GM10248 (cell line): ENCODE data around the gene FAM72A.
"Not testable (repeated sequence)": the region's sequence is repeated elsewhere in the genome, so short reads cannot be mapped to it uniquely, and the experiment has no call there.

ENCODE experiments used
- CTCF ChIA-PET: fragments of 300-600 bp; sonication (Branson Sonifier 250); formaldehyde crosslinking; extraction: SDS; loops from one replicate; lab custom pipeline; 2021; ENCODE audit warnings: antibody characterized with exemption; lab: Yijun Ruan, JAX
- POLR2A ChIA-PET: fragments of 350-650 bp; sonication (Branson Sonifier 250); formaldehyde crosslinking; extraction: SDS; loops from one replicate; lab custom pipeline; 2020; ENCODE audit warnings: antibody characterized with exemption; lab: Yijun Ruan, JAX
- DNase-seq: peaks from one replicate; pipeline ENCODE4 v3.0.0; 2012; ENCODE audit errors: extremely low spot score
- CTCF ChIP-seq: IDR thresholded peaks from 2 replicates; pipeline ENCODE4 v1.5.1; 2012; ENCODE audit warnings: mild to moderate bottlenecking, low read depth; ENCODE audit errors: extremely low read depth, missing control alignments, control extremely low read depth

FAM72A gene

GRCh38 chr1:206178061-206178989 is 24.3 kb downstream of the FAM72A start:
- CTCF ChIA-PET, DNase-seq, POLR2A ChIA-PET: not testable (repeated sequence)

- POLR2A ChIA-PET, DNase-seq, CTCF ChIA-PET: not testable (repeated sequence)
These were observed 26.5 kb downstream of the FAM72A start for GRCh38 chr1:206176114-206176502.

- DNase-seq, CTCF ChIA-PET, POLR2A ChIA-PET: not testable (repeated sequence)
These were observed 27.1 kb downstream of the FAM72A start for GRCh38 chr1:206175459-206176113.

DNA sequence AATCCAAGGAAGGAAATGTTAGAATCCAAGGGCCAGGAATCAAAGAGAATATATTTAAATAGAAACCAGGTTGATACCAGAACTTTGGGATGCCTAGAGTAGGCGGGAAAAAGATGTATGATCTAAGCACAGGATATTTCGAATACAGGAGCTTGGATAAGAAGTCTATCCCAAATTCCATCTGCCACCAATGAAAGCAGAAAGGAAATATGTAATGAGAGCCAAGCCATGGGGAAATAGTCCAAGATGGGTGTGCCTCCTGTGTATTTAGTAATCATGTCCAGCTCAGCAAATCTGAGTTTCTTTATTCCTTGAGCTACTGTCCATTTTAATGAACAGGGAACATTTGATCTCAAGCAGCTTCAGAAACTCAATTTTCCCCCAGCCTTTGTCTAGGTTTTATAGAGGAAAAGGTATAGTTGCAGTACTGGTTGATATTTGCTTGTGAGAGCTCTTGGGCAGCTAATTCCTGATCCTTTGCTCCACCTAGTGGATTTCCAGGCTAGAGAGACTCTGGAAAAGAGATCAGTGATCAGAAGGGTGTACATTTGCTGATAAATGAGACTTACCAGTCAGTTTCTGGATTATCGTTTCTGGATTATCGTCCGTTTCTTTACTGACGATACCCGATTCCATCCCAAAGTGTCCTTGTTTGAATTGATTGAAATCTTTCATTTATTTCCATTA is 28.3 kb downstream of the FAM72A start:
- CTCF ChIA-PET, DNase-seq, POLR2A ChIA-PET: not testable (repeated sequence)

DNA sequence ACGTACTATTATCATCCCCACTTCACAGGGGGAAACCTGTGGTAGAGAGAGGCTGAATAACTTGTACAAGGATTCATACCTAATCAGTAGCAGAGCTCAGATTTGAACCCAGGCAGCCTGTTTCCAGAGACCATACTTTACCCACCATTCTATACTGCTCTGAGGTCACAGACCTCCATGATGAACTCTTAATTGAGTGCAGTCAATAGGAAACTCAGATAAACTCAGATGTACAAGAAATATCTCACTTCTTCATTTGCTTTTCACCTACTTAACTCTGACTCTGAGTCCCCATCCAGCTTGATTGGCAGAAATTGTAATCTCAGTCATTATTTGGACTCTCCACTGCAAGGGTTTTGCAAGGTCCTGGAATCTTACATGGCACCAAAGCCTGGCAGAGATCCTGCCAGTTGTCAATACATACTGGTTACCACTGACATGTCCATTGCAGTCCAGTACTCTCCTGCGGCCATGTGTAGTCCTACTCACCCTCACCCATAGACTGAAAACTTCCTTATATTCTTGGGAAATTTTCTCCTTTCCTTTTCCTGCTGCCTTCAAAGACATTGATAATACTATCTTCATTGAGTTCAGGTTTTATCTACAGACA is 29.4 kb downstream of the FAM72A start:
- DNase-seq, POLR2A ChIA-PET, CTCF ChIA-PET: not testable (repeated sequence)

- POLR2A ChIA-PET, CTCF ChIA-PET: not testable (repeated sequence)
These were observed 32.8 kb downstream of the FAM72A start for GRCh38 chr1:206169794-206170193.

GRCh38 chr1:206167350-206168029 is 35.1 kb downstream of the FAM72A start:
- CTCF ChIA-PET, POLR2A ChIA-PET, DNase-seq: not testable (repeated sequence)

More at GRCh38 chr1:206169794-206170193, 32.8 kb downstream of the FAM72A start:
- DNase-seq: not testable (repeated sequence)

DNA sequence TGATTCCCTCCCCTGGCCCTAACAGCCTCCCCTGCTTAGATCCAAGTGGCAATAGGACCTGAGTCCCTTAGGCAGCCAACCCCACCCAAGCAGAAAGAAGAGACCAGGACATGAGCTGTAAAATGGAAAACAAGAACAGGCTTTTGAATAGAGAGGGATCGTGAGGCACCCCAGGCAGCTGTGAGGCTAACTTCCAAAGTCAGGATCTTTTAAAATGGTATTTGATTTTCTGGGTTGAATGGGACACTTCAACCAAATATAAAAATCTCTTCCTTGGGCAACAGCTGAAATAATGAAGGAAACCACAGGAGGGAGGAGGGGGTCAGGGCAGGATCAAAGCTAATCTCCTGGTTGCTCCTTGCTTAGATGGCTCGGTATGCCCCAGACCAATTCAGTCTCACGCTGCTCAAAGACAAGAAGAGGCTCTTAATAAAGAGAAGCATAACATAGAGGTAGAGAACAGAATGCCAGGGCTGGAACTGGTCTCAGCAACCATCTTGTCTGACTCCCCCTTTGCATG is 56.8 kb downstream of the FAM72A start:
- POLR2A ChIA-PET: no interaction called here
- TF ChIP-seq CTCF: no peak
- CTCF ChIA-PET: interaction anchor here (1.7 kb wide), 1 partner anchor 15 kb away, joined by 5 read pairs; no protein-coding TSS in a partner anchor
- no peak for DNase-seq

- no peak for TF ChIP-seq CTCF
- ChIA-PET CTCF (no interaction called here), POLR2A (no interaction called here)
- DNase-seq: no peak
These were observed 58.0 kb downstream of the FAM72A start for GRCh38 chr1:206144605-206145004.
